Measurements from ENCODE around the gene GPR35.

The GPR35 gene

DNA sequence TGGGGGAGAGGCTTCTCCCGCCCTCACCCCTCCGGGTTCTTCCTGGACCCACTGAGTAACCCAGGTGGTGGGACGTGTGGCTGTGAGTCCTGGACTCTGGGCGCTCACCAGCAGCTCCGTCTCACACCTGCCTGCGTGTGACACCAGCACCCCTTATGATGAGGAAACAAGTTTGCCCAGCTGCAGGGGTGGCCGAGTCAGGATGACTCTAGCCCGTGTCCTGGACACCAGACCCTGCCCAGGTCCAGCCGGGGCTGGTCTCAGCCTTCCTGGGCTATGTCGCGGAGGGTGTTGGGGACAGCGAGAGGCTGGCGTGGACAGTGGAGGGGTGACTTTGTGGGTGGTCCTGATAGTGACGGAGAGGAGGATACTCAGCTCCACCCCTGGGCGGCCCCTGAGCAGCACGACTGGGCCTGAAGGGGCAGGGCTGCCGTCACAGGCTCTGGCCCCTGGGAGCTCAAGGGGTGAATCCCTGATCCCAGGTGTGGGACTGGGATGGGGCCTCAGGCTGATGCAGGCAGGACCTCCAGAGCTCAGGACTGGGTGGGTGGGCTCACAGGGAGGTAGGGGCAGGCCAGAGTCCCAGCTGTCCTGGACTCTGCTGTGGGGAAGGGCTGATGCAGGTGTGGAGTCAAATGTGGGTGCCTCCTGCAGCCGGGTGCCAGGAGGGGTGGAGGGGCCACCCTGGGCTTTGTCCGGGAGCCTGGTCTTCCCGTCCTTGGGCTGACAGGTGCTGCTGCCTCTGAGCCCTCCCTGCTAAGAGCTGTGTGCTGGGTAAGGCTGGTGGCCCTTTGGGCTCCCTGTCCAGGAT lies 3.7 kb downstream of the GPR35 start:
- no peak for DNase-seq (ENCODE audit: low read depth in 2 of 2)
- TF ChIP-seq, protein P1, sequence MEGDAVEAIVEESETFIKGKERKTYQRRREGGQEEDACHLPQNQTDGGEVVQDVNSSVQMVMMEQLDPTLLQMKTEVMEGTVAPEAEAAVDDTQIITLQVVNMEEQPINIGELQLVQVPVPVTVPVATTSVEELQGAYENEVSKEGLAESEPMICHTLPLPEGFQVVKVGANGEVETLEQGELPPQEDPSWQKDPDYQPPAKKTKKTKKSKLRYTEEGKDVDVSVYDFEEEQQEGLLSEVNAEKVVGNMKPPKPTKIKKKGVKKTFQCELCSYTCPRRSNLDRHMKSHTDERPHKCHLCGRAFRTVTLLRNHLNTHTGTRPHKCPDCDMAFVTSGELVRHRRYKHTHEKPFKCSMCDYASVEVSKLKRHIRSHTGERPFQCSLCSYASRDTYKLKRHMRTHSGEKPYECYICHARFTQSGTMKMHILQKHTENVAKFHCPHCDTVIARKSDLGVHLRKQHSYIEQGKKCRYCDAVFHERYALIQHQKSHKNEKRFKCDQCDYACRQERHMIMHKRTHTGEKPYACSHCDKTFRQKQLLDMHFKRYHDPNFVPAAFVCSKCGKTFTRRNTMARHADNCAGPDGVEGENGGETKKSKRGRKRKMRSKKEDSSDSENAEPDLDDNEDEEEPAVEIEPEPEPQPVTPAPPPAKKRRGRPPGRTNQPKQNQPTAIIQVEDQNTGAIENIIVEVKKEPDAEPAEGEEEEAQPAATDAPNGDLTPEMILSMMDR (IDR thresholded peaks at IDR 0.05; ENCODE audit: low read depth, low read length): no peak
- H3K4me3 ChIP-seq (replicated peaks in 1 of 2; ENCODE audit: low read depth in 2 of 2, low read length in 2 of 2): no peak overlapping the region

DNA sequence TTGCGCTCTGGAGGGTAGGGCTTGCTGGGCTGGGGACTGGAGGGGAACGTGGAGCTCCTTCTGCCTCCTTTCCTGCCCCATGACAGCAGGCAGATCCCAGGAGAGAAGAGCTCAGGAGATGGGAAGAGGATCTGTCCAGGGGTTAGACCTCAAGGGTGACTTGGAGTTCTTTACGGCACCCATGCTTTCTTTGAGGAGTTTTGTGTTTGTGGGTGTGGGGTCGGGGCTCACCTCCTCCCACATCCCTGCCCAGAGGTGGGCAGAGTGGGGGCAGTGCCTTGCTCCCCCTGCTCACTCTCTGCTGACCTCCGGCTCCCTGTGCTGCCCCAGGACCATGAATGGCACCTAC lies 4.3 kb downstream of the GPR35 start:
- TF ChIP-seq, protein P1 (IDR thresholded peaks at IDR 0.05; ENCODE audit: low read depth, low read length): no peak
- no peak overlapping the region for H3K4me3 ChIP-seq (replicated peaks in 1 of 2; ENCODE audit: low read depth in 2 of 2, low read length in 2 of 2)
- no peak for DNase-seq (ENCODE audit: low read depth in 2 of 2)

DNA sequence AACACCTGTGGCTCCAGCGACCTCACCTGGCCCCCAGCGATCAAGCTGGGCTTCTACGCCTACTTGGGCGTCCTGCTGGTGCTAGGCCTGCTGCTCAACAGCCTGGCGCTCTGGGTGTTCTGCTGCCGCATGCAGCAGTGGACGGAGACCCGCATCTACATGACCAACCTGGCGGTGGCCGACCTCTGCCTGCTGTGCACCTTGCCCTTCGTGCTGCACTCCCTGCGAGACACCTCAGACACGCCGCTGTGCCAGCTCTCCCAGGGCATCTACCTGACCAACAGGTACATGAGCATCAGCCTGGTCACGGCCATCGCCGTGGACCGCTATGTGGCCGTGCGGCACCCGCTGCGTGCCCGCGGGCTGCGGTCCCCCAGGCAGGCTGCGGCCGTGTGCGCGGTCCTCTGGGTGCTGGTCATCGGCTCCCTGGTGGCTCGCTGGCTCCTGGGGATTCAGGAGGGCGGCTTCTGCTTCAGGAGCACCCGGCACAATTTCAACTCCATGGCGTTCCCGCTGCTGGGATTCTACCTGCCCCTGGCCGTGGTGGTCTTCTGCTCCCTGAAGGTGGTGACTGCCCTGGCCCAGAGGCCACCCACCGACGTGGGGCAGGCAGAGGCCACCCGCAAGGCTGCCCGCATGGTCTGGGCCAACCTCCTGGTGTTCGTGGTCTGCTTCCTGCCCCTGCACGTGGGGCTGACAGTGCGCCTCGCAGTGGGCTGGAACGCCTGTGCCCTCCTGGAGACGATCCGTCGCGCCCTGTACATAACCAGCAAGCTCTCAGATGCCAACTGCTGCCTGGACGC lies 4.9 kb downstream of the GPR35 start:
- TF ChIP-seq, protein P1 (IDR thresholded peaks at IDR 0.05; ENCODE audit: low read depth, low read length): no peak
- no peak overlapping the region for H3K4me3 ChIP-seq (replicated peaks in 1 of 2; ENCODE audit: low read depth in 2 of 2, low read length in 2 of 2)
- DNase-seq (ENCODE audit: low read depth in 2 of 2): no peak

DNA sequence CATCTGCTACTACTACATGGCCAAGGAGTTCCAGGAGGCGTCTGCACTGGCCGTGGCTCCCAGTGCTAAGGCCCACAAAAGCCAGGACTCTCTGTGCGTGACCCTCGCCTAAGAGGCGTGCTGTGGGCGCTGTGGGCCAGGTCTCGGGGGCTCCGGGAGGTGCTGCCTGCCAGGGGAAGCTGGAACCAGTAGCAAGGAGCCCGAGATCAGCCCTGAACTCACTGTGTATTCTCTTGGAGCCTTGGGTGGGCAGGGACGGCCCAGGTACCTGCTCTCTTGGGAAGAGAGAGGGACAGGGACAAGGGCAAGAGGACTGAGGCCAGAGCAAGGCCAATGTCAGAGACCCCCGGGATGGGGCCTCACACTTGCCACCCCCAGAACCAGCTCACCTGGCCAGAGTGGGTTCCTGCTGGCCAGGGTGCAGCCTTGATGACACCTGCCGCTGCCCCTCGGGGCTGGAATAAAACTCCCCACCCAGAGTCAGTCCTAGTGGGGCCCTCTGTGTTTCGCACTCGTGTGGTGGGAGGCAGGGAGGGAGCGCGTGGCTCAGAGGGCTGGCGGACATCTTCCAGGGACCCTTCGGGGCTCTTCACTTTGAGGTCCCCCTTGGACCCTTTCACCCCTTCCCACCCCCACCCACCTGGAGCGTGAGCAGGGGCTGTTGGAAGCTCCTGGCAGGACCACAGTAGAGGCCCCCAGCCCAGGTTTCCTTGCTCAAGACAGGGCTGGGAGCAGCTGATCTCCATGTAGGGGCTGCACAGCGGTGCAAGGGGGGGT lies 5.7 kb downstream of the GPR35 start:
- TF ChIP-seq, protein P1 (IDR thresholded peaks at IDR 0.05; ENCODE audit: low read depth, low read length): no peak
- no peak overlapping the region for H3K4me3 ChIP-seq (replicated peaks in 1 of 2; ENCODE audit: low read depth in 2 of 2, low read length in 2 of 2)
- DNase-seq (ENCODE audit: low read depth in 2 of 2): no peak

DNA sequence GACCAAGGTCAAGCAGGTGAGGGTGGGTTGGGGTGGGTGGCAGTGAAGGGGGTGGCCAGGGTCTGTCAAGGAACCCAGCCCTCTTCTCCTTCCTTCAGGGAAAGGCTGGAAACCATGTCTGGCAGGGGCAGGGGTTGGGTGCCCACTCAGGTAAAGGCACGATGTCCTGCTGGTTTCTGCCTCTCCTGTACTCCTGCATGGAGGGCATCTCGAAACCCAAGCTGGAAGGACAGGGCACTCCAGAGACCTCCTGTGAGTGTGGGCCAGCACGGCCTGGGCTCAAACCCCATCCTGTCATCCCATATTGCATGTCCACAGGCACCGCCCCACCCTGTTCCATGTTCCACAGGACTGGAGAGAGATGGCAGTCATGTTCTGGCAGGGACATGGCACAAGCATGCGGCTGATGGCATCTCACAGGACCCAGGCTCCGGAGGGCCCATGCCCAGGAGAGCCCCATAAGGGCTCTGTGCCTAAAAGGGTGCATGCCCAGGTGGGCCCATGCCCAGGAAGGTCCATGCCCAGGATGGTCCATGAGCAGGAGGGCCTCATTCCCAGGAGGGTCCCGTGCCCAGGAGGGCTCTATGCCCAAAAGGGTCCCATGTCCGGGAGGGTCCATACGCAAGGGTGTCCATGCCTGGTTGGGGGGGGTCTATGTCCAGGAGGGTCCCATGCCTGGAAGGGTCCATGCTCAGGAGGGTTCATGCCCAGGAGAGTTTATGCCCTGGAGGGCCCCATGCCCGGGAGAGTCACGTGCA lies 6.4 kb downstream of the GPR35 start:
- TF ChIP-seq, protein P1 (IDR thresholded peaks at IDR 0.05; ENCODE audit: low read depth, low read length): no peak
- DNase-seq (ENCODE audit: low read depth in 2 of 2): no peak
- H3K4me3 ChIP-seq (replicated peaks in 1 of 2; ENCODE audit: low read depth in 2 of 2, low read length in 2 of 2): no peak overlapping the region

DNA sequence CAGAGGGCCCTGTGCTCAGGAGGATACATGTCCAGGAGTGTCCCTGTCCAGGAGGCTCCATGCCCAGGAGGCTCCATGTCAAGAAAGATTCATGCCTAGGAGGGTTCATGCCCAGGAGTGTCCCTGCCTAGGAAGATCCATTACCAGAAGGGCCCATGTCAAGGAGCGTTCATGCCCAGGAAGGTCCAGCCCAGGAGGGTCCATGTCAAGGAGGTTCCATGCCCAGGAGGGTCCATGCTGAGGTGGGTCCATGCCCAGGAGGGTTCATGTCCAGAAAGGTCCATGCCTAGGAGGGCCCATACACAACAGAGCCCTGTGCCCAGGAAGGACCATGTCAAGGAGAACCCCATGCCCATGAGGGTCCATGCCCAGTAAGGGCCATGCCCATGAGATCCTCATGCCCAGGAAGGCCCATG lies 7.0 kb downstream of the GPR35 start:
- no peak for DNase-seq (ENCODE audit: low read depth in 2 of 2)
- no peak overlapping the region for H3K4me3 ChIP-seq (replicated peaks in 1 of 2; ENCODE audit: low read depth in 2 of 2, low read length in 2 of 2)
- TF ChIP-seq, protein P1 (IDR thresholded peaks at IDR 0.05; ENCODE audit: low read depth, low read length): no peak
